Measurements from ENCODE around the gene C19orf38. TPM values are rescaled to one million over a fixed set of nuclear protein-coding genes. Genes with fewer than 3 reads are reported as not detected.
"Not testable (repeated sequence)": the region's sequence is repeated elsewhere in the genome, so short reads cannot be mapped to it uniquely, and the experiment has no call there.

The C19orf38 gene
- total RNA-seq, 1 experiment from 2014 or later: 0.30 TPM

DNA sequence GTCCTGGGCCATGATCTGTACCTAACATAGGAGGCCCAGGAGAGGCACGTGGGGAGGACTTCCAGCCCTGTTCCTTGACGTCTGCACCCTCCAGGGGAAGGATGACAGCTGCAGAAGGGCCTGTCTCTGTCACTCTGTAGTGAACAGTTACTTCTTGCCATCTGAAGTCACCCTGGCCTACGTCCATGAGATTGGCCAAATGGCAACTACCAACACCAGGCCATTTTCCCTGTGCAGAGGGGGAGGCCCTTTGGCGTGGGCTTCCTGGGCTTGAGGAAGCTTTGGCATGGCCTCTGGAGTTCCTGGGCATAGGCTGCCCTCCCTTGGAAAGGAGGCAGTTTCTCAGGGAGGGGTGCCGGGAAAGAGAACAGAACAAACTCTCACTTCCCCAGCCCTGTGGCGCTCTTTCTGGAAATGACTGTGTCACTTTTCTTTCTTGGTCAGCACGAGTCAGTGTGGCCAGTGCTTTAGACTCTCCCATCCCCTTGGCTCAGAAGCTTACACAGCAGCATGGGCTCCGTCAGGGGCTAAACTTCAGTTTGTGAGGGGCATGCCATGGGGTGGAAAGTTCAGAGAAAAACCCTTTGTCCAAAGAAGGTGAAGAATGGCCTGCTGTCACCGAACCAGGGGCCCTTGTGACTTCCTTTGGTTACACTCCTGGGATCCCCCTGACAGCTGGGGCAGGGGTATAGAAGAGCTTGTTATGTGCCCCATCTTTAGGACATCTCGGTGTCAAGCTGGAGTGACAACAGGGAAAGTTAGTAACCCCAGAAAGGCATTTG is 28.4 kb downstream of the C19orf38 start:
- H3K27me3 Mint-ChIP-seq (ENCODE audit: insufficient read depth, unreplicated experiment): no peaks in the 10 kb centered on the region
- H3K27ac Mint-ChIP-seq (ENCODE audit: low read depth, unreplicated experiment): no peak overlapping the region

DNA sequence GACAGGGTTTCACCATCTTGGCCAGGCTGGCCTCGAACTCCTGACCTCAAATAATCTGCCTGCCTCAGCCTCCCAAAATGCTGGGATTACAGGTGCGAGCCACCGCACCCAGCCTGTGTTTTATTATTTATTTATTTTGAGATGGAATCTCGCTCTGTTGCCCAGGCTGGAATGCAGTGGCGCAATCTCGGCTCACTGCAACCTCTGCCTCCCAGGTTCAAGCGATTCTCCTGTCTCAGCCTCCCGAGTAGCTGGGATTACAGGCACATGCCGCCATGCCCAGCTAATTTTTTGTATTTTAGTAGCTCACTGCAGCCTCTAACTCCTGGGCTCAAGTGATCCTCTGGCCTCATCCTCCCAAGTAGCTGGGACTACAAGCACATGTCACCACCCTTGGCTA is 29.4 kb downstream of the C19orf38 start:
- H3K36me3 Mint-ChIP-seq (ENCODE audit: insufficient read depth, unreplicated experiment); H3K27me3 Mint-ChIP-seq (ENCODE audit: insufficient read depth, unreplicated experiment); intact Hi-C loops (cut with micrococcal nuclease); H3K4me3 Mint-ChIP-seq (ENCODE audit: unreplicated experiment); H3K4me1 Mint-ChIP-seq (ENCODE audit: insufficient read depth, unreplicated experiment); BruUV-seq (replicated peaks); DNase-seq (ENCODE audit: unreplicated experiment); H3K9me3 Mint-ChIP-seq (ENCODE audit: unreplicated experiment): not testable (repeated sequence)
- ChIA-PET POLR2A (interaction anchor here (0.7 kb wide), 1 partner anchor 67 kb away, joined by 3 read pairs; no protein-coding TSS in a partner anchor), CTCF (interaction anchor here (1.3 kb wide), 2 partner anchors 11 to 13 kb away, joined by 4 to 6 read pairs; no protein-coding TSS in a partner anchor)
- peak overlapping the region; percentile 12 for H3K27ac Mint-ChIP-seq (ENCODE audit: low read depth, unreplicated experiment)

More for the DNA sequence above, 28.4 kb downstream of the C19orf38 start:
- no peak for DNase-seq (ENCODE audit: unreplicated experiment)
- no peak overlapping the region for H3K4me3 Mint-ChIP-seq (ENCODE audit: unreplicated experiment)
- no TSS peak for BruUV-seq (replicated peaks)
- peaks cover 8% of the 10 kb centered on the region for H3K4me1 Mint-ChIP-seq (ENCODE audit: insufficient read depth, unreplicated experiment)
- CTCF ChIA-PET: interaction anchor here (1.3 kb wide), 2 partner anchors 12 kb away, joined by 4 to 6 read pairs; no protein-coding TSS in a partner anchor
- H3K36me3 Mint-ChIP-seq (ENCODE audit: insufficient read depth, unreplicated experiment): peaks cover 11% of the 10 kb centered on the region
- intact Hi-C loops (cut with micrococcal nuclease): no loop called here
- no peaks in the 10 kb centered on the region for H3K9me3 Mint-ChIP-seq (ENCODE audit: unreplicated experiment)
- POLR2A ChIA-PET: no interaction called here
- TF ChIP-seq, protein P1, sequence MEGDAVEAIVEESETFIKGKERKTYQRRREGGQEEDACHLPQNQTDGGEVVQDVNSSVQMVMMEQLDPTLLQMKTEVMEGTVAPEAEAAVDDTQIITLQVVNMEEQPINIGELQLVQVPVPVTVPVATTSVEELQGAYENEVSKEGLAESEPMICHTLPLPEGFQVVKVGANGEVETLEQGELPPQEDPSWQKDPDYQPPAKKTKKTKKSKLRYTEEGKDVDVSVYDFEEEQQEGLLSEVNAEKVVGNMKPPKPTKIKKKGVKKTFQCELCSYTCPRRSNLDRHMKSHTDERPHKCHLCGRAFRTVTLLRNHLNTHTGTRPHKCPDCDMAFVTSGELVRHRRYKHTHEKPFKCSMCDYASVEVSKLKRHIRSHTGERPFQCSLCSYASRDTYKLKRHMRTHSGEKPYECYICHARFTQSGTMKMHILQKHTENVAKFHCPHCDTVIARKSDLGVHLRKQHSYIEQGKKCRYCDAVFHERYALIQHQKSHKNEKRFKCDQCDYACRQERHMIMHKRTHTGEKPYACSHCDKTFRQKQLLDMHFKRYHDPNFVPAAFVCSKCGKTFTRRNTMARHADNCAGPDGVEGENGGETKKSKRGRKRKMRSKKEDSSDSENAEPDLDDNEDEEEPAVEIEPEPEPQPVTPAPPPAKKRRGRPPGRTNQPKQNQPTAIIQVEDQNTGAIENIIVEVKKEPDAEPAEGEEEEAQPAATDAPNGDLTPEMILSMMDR (IDR thresholded peaks at IDR 0.05; ENCODE audit: unreplicated experiment): no peak

DNA sequence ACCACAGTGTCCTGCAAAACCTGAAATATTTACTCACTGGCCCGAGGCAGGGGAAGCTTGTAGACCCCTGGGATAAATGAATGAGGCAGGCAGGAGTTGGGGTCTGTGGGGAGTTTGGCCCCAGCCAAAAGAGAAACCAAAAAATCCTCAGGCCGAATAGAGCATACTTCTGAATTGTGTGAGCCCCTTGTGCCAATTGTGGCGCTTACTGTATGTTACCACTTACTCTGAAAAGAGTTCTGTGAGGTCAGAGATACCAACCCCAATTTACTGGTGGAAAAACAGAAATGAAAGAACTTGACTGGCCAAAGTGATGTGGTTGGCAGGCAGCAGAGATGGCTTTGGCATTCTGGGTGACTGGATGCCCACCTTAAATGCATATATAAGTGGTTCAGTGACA is 30.0 kb downstream of the C19orf38 start:
- H3K9me3 Mint-ChIP-seq (ENCODE audit: unreplicated experiment): no peaks in the 10 kb centered on the region
- no peak overlapping the region for H3K4me3 Mint-ChIP-seq (ENCODE audit: unreplicated experiment)
- ChIA-PET POLR2A (interaction anchor here (0.7 kb wide), 1 partner anchor 66 kb away, joined by 3 read pairs; no protein-coding TSS in a partner anchor), CTCF (no interaction called here)
- H3K27me3 Mint-ChIP-seq (ENCODE audit: insufficient read depth, unreplicated experiment): no peaks in the 10 kb centered on the region
- no peak for DNase-seq (ENCODE audit: unreplicated experiment)
- peaks cover 4% of the 10 kb centered on the region for H3K36me3 Mint-ChIP-seq (ENCODE audit: insufficient read depth, unreplicated experiment)
- H3K4me1 Mint-ChIP-seq (ENCODE audit: insufficient read depth, unreplicated experiment): peaks cover 8% of the 10 kb centered on the region
- TF ChIP-seq, protein P1 (IDR thresholded peaks at IDR 0.05; ENCODE audit: unreplicated experiment): no peak
- H3K27ac Mint-ChIP-seq (ENCODE audit: low read depth, unreplicated experiment): peak overlapping the region; percentile 12
- intact Hi-C loops (cut with micrococcal nuclease): no loop called here
- no TSS peak for BruUV-seq (replicated peaks)

DNA sequence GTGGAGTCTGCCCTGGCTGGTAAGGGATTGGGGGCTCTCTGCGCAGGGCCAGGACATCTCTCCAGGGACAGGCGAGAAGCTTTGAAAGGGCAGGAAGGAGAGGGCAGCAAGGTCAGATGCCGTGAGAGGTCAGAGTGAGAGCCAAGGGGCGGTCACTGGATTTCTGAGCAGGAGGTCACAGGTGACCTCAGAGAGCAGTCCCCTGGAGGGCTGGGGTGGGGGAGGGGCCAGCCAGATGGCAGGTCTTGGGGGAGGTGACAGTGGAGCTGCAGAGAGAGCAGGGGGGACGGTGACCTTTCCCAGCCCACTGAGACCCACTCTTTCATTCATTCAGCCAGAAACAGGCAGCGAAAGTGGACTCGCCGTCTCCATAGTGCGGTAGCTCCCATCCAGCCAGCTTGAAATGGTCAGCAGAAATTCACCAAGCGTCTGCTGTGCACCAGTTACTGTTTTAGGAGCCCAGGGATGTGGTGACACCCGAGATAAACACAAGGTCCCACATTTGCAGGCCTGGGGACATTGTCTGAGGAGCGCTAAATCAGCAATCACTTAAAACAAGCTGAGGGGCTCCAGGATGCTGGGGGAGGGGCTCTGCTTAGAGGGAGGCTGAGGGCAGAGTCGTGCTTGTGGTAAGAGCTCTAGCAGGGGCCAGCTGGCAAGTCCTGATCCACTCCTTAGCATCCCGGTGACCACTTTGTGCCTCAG is 33.3 kb downstream of the C19orf38 start:
- Mint-ChIP-seq H3K4me1 (ENCODE audit: insufficient read depth, unreplicated experiment) (peaks cover 8% of the 10 kb centered on the region), H3K27ac (ENCODE audit: low read depth, unreplicated experiment) (no peak overlapping the region), H3K4me3 (ENCODE audit: unreplicated experiment) (no peak overlapping the region), H3K36me3 (ENCODE audit: insufficient read depth, unreplicated experiment) (peaks cover 4% of the 10 kb centered on the region), H3K9me3 (ENCODE audit: unreplicated experiment) (no peaks in the 10 kb centered on the region), H3K27me3 (ENCODE audit: insufficient read depth, unreplicated experiment) (no peaks in the 10 kb centered on the region)
- no TSS peak for BruUV-seq (replicated peaks)
- TF ChIP-seq, protein P1 (IDR thresholded peaks at IDR 0.05; ENCODE audit: unreplicated experiment): no peak
- DNase-seq (ENCODE audit: unreplicated experiment): no peak
- ChIA-PET CTCF (interaction anchor here (0.5 to 1.4 kb wide), 4 partner anchors 9 to 301 kb away, joined by 3 to 6 read pairs (median 4); partner anchors contain the start of gene CARM1), POLR2A (no interaction called here)
- intact Hi-C loops (cut with micrococcal nuclease): no loop called here
